Fibroblast of skin of abdomen (primary cell): ENCODE measurements around the gene ROCK2. TPM values are rescaled to one million over a fixed set of nuclear protein-coding genes. Genes with fewer than 3 reads are reported as not detected.

Experiments
- DNase-seq: peaks from one replicate; pipeline ENCODE4 v3.0.0-alpha.2; 2013
- polyA plus RNA-seq, 2 experiments: library from polyadenylated mRNA; unstranded; fragments of 120-200 nt; gene quantifications; one replicate each; pipeline ENCODE4 v1.2.1, GENCODE V29; 2013; ENCODE audit not compliant: insufficient read length in 2 of 2

The ROCK2 gene
- 27.1 TPM for polyA plus RNA-seq (2013, experiment 1 of 2; ENCODE audit: insufficient read length)
- 25.1 TPM for polyA plus RNA-seq (2013, experiment 2 of 2; ENCODE audit: insufficient read length)

DNA sequence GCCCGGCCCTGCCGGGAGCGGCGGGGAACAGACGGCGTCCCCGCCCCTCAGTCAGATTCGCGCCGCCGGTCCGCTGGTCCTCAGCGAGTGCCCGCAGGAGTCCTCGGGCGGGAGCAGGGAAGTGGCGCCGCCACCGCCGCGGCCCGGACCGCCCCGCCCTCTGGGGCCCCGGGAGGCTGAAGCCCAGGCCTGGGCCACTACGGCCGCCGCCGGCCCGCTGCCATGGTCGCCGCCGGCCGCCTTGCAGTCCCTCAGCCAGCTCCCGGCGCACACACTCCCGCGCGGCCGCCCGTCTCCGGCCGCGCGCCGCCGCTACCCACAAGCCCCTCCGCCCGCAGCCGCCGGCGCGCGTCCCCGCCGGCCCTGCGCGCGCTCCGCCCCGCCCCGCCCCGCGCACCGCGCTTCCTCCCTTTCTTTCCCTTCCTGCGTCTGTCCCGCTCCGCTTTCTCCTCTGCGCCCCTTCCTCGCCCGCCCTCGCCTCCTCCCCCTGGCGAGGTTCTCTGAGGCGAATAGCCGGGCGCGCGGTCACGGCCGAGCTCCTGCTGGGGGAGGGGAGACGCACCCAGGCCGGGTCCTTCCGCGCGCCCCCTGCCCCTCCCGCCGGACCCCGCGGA, at the start of gene ROCK2:
Gene ROCK2 (minus strand): TSS at position 295 of the 614 bp plus-strand sequence. CDS start 500 bp downstream, outside the sequence.
- peak; percentile 91 for DNase-seq

GRCh38 chr2:11393711-11394236, 49.3 kb upstream of the ROCK2 start:
- DNase-seq: peak; percentile 68

- DNase-seq: no peak
Measured at GRCh38 chr2:11391942-11392266, 47.5 kb upstream of the ROCK2 start.

GRCh38 chr2:11390399-11390658, 45.9 kb upstream of the ROCK2 start:
- no peak for DNase-seq

DNA sequence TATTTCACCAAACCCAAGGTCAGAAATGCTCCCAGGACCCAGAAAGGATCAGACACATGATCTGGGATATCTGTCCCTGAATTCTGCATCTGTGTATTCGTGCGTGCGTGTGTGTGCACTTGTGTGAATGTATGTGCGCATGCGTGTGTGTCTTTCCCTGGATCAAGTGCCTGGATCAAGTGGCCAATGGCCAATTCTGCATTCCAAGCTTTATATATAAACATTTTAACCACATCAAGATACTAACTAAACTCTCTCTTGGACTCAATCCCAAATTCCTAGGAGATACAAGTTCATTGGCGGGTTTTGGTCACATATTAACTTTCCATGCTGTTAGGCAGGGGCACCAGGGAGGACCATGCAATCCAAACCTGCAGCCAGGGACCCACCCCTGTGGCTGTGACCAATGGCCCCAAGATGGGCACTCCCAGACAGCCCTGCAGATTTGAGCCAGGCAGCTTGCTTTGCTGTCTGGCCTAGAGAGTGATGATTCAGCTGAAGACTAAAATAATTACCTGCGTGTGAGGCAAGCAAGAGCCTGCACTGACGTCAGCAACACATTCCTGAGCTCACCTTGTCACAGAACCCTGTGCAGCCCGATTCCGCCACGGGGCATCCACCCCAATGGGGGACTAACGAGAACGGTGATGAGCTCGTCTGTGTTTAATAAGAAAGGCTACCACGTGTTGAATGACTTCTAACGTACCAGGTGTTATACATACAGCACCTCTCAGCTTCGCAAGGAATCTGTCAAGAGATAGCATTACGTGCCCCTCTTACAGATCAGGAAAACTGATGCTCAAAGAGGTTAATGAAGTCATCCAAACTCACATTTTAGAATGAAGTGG, 45.3 kb upstream of the ROCK2 start:
- peak; percentile 94 for DNase-seq

DNA sequence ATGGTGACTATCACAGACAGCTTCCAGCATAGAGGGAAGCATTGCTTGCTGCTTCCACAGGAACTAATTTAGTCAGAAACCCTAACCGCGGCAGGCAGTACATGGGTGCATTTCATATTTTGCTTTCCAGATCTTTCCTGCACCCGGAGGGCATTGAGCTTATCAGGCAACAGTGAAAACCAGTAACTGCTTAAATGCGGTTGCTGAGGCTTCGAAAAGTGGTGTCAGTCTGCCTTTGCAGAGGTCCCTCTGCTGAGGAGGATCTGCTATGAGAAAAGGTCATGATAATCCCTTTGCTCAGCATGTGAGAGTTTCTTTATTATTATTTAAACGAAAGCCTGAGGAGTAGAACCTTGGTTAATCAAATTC, 44.6 kb upstream of the ROCK2 start:
- no peak for DNase-seq

DNA sequence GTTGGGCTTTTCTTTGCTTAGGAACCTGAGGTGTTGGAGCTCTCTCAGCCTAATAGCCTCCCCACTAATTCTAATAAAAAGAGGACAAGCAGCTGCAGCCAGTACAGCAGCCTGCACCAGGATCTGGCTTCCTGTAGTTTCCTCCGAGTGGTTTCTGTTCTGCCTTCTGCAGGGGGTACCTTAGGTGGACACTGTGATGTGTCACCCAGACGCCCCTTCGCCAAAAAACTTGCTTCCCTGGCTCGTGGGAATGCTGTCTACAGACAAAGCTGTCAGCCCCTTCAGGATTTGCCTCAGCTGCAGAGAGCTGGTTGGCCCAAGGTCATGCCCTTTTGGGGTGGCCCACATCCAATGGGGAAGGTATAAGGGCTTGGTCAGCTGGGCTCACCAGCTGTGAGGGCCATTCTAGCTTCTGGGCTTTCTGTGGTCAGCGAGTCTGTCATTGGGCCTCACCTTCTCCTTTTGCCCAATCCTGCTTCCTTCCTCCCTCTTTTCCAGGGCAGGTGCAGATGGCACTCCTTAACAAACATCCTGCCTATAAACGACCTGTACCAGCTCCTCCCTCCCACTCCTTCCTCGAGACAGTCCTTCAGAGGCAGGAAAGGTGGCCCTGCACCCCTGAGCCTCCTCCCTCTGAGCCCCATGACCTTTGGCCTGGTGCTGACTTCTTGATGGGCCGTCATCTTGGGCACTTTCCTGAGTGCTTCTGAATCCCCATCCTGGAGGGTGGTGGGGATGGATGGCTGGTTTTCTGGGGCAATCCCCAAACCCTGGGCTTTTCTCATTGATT, 44.0 kb upstream of the ROCK2 start:
- no peak for DNase-seq

- DNase-seq: no peak
Measured at GRCh38 chr2:11387843-11388242, 43.4 kb upstream of the ROCK2 start.

- peak; percentile 84 for DNase-seq
Measured at GRCh38 chr2:11387100-11387390, 42.6 kb upstream of the ROCK2 start.

DNA sequence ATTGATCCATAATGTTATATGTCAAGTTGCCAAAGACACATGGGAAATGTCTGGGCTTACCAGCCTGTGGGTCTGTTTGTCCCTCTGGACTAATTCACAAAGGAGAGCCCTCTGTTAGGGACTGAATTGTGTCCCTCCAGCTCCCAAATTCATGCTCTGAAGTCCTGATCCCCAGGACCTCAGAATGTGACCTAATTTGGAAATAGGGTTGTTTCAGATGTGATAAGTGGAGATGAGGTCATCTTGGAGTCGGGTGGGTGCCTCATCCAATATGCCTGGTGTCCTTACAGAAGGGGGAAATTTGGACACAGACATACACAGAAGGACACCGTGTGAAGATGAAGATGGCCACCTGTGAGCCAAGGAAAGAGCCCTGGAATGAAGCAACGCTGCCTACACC, 41.4 kb upstream of the ROCK2 start:
- no peak for DNase-seq

GRCh38 chr2:11385216-11385615, 40.8 kb upstream of the ROCK2 start:
- DNase-seq: no peak

GRCh38 chr2:11379558-11379957, 35.1 kb upstream of the ROCK2 start:
- peak; percentile 71 for DNase-seq

DNA sequence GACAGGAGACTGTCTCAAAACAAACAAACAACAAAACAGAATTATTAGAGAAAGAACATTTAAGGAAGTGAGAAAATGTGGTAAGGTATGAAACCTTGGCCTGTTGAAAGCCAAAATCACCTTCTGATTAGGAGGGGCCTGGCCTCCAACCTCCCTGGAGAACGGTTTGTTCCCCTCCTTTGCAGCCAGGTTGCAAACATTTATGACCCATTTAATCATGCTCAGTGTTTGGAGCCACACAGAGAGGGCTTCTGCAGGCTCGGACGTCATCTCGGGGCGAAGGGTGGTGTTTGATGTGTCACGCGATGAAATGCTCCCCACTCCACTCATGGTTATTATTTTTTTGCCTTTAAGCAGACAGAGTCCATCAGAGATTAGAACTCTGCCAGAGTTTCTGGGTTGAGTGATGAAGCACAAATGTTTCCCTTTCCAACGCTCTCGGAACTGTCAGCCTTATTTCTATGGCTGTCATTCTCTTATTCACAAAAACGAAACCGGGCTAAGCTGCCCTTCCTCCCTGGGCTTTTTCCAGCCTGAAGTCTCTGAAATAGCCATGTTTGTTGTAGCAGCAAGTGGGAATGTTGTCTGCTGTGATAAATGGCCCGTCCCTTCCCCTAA, 33.6 kb upstream of the ROCK2 start:
- no peak for DNase-seq

DNA sequence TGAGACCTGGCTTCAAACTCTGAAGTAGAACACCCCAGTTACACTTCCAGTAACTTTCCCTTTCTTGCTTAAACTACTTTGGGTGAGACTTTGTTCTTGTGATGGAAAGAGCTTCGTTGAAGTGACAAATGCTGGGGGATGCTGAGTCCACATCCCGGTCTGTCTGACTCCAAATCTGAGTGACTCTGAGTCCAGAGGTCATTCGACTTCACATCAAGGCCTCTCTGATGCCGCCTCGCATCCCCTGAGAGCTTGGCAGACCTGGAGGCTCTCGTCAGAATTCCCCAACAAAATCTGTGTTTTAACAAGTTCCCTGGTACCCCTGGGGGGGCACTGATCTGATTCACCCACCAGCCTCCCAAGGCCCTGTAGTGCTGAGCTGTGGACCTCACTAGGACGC, 31.6 kb upstream of the ROCK2 start:
- DNase-seq: no peak

DNA sequence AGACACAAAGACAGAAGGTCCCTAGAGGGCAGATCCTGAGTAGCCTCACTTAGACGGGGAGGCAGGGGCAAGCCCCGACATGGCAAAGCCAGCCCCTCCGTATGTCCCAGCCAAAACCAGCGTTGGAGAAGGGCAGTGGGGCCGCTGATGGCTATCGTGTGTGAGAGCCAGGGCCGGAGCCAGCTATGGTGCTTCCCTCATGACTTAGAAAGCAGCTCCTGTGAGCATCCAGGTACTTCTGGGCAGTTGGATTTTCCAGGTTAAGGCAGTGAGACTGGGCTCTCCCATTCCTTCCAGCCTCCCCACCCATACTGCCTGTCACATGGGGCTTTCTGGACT, 31.2 kb upstream of the ROCK2 start:
- no peak for DNase-seq

DNA sequence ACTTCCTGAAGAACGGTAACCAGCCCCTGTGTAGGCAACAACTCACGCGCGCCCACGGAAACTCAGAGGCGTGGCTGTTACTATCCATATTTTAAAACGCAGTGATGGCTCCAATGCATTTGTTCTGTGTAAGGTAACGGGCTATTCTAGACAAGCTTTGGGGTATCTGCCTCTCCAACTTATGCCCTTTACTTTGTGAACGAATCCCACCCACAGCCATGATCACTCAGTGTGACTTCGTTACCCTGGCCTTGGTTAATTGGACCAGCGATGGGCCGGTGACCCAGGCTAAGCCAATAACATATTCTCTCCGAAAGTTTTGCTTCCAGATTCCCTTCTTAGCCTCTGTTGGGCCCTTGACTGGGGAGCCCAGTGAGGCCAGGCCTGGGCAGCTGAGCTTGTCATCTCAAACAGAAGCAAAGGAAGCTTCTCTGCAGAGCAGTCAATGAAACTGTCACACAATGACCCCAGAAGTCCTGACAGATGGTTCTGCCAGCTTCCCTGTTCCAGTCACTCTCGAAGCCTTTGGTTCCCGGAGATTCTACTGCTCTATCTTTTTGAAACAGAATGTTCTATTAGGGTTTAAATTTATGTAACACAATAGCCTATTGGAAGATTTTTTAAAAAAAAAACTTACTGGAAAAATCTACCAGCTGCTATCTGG, 30.7 kb upstream of the ROCK2 start:
- DNase-seq: no peak

GRCh38 chr2:11373096-11373495, 28.7 kb upstream of the ROCK2 start:
- no peak for DNase-seq

DNA sequence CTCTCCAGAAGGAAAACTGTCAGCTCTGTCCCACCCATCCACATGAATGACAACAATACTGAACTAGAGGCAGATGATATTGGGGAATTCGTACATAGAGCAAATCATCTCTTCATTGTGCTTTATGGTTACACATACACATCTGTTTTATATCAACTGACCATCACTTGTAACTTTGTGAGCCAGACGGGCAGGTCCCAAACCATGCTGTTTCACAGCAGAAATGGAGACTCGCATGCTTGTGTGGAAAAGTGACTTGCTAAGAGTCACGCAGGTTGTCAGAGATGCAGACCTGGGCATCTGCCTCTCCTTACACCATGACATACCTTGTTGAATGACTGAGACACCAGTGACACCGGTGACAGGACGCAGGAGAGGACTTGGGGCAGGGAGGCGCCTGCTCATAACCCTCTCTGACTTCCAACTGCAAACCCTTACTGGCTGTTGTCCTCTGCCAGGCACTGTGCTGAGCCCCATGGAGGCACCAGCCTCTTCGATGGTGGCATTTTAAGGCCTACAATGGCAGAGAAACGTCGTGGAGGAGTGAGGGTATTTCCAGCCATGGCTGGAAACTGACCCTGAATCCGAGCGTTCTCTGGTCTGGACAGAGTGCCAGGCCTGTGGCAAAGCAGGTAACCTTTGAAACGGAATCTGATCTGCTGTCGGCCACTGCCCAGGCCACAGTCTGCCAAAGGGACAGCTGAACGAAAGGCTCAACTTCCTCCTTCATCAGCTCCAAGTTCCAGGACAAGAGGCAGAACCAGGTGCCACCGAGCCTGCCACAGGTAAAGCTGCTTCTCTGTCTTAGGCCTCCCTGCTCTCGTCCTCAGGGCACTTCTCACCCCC, 26.9 kb upstream of the ROCK2 start:
- peak; percentile 14 for DNase-seq

- no peak for DNase-seq
Measured at GRCh38 chr2:11370377-11371091, 26.1 kb upstream of the ROCK2 start.

- DNase-seq: no peak
Measured at GRCh38 chr2:11368059-11368572, 23.7 kb upstream of the ROCK2 start.

DNA sequence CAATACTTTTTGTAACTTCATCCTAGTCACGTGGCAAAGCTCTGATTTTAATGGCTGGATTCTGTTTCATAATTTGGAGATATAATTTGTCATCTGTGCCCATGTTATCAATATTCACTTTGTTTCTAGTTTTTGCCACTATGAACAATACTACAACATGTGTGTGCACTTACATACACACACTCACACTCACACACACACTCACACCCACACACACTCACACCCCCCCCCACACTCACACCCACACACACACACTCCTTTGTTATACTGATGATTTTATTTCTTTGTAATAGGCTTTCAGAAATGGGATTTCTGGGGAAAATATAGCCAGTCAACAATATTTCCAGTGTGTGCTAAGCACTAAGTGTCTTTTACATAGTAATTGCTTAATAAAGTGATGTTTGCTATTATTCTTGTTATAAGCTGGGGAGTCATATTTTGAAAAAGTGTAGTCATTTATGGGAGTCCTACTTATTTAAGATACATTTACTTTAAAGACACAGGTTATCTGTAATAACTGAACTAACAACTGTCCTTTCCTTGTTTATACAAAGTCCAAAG, 22.8 kb upstream of the ROCK2 start:
- no peak for DNase-seq
